ENCODE results near the gene SLC4A1AP.

Gene SLC4A1AP

GRCh38 chr2:27704342-27704876 lies 40.7 kb downstream of the SLC4A1AP start:
- DNase-seq = no peak

- DNase-seq = no peak
Observed at GRCh38 chr2:27705851-27706622, 42.3 kb downstream of the SLC4A1AP start.

- no peak for DNase-seq
Observed at GRCh38 chr2:27707462-27708256, 44.0 kb downstream of the SLC4A1AP start.

GRCh38 chr2:27708257-27708654 lies 44.6 kb downstream of the SLC4A1AP start:
- no peak for DNase-seq

- DNase-seq = no peak
Observed at GRCh38 chr2:27708666-27709065, 45.0 kb downstream of the SLC4A1AP start.

- no peak for DNase-seq
Observed at GRCh38 chr2:27709326-27709725, 45.6 kb downstream of the SLC4A1AP start.

- no peak for DNase-seq
Observed at GRCh38 chr2:27709960-27710575, 46.4 kb downstream of the SLC4A1AP start.

GRCh38 chr2:27710640-27711430 lies 47.1 kb downstream of the SLC4A1AP start:
- DNase-seq = no peak

- DNase-seq = no peak
Observed at GRCh38 chr2:27711804-27712203, 48.1 kb downstream of the SLC4A1AP start.

GRCh38 chr2:27712522-27712921 lies 48.8 kb downstream of the SLC4A1AP start:
- DNase-seq = no peak

GRCh38 chr2:27713201-27713600 lies 49.5 kb downstream of the SLC4A1AP start:
- DNase-seq = no peak

- DNase-seq = no peak
Observed at GRCh38 chr2:27714053-27714452, 50.4 kb downstream of the SLC4A1AP start.

- no peak for DNase-seq
Observed at GRCh38 chr2:27714851-27715291, 51.2 kb downstream of the SLC4A1AP start.

- DNase-seq = peak; percentile 29 to 40
Observed at GRCh38 chr2:27715318-27716210, 51.9 kb downstream of the SLC4A1AP start.

GRCh38 chr2:27716301-27717069 lies 52.8 kb downstream of the SLC4A1AP start:
- no peak for DNase-seq

GRCh38 chr2:27717070-27717795 lies 53.5 kb downstream of the SLC4A1AP start:
- peak in 1 of 2 experiments; percentile 20 for DNase-seq

- DNase-seq = peak; percentile 47 to 68
Observed at GRCh38 chr2:27720004-27720551, 56.4 kb downstream of the SLC4A1AP start.

- no peak for DNase-seq
Observed at GRCh38 chr2:27721335-27721734, 57.6 kb downstream of the SLC4A1AP start.

GRCh38 chr2:27721884-27722485 lies 58.3 kb downstream of the SLC4A1AP start:
- no peak for DNase-seq
